Measurements from ENCODE around the gene PTPRD.
"Not testable (repeated sequence)": the region's sequence is repeated elsewhere in the genome, so short reads cannot be mapped to it uniquely, and the experiment has no call there.

PTPRD gene

GRCh38 chr9:9097254-9097653 is 1515.5 kb downstream of the PTPRD start:
- H3K4me3 ChIP-seq (ENCODE audit: low read length); DNase-seq (ENCODE audit: low read depth, low spot score): not testable (repeated sequence)

GRCh38 chr9:9091387-9091786 is 1521.4 kb downstream of the PTPRD start:
- H3K4me3 ChIP-seq (ENCODE audit: low read length): no peak overlapping the region
- DNase-seq (ENCODE audit: low read depth, low spot score): no peak

- DNase-seq (ENCODE audit: low read depth, low spot score): no peak
Observed at GRCh38 chr9:9079473-9079872, 1533.3 kb downstream of the PTPRD start.

GRCh38 chr9:9078301-9078700 is 1534.5 kb downstream of the PTPRD start:
- H3K4me3 ChIP-seq (ENCODE audit: low read length): no peak overlapping the region
- no peak for DNase-seq (ENCODE audit: low read depth, low spot score)

More at GRCh38 chr9:9079473-9079872, 1533.3 kb downstream of the PTPRD start:
- H3K4me3 ChIP-seq (ENCODE audit: low read length): no peak overlapping the region

- no peak for DNase-seq (ENCODE audit: low read depth, low spot score)
- no peak overlapping the region for H3K4me3 ChIP-seq (ENCODE audit: low read length)
Observed at GRCh38 chr9:9061627-9062026, 1551.2 kb downstream of the PTPRD start.

GRCh38 chr9:9054354-9054992 is 1558.3 kb downstream of the PTPRD start:
- no peak for DNase-seq (ENCODE audit: low read depth, low spot score)
- H3K4me3 ChIP-seq (ENCODE audit: low read length): no peak overlapping the region

GRCh38 chr9:9045572-9045971 is 1567.2 kb downstream of the PTPRD start:
- H3K4me3 ChIP-seq (ENCODE audit: low read length): no peak overlapping the region

GRCh38 chr9:9045072-9045471 is 1567.7 kb downstream of the PTPRD start:
- H3K4me3 ChIP-seq (ENCODE audit: low read length): no peak overlapping the region
- DNase-seq (ENCODE audit: low read depth, low spot score): no peak

More at GRCh38 chr9:9045572-9045971, 1567.2 kb downstream of the PTPRD start:
- no peak for DNase-seq (ENCODE audit: low read depth, low spot score)

- not testable (repeated sequence) for H3K4me3 ChIP-seq (ENCODE audit: low read length); DNase-seq (ENCODE audit: low read depth, low spot score)
Observed at GRCh38 chr9:9043788-9044187, 1569.0 kb downstream of the PTPRD start.

GRCh38 chr9:9041756-9042155 is 1571.0 kb downstream of the PTPRD start:
- no peak for DNase-seq (ENCODE audit: low read depth, low spot score)
- H3K4me3 ChIP-seq (ENCODE audit: low read length): no peak overlapping the region

GRCh38 chr9:9033022-9033421 is 1579.8 kb downstream of the PTPRD start:
- no peak for DNase-seq (ENCODE audit: low read depth, low spot score)
- H3K4me3 ChIP-seq (ENCODE audit: low read length): no peak overlapping the region

- H3K4me3 ChIP-seq (ENCODE audit: low read length): no peak overlapping the region
- DNase-seq (ENCODE audit: low read depth, low spot score): no peak
Observed at GRCh38 chr9:9016597-9016996, 1596.2 kb downstream of the PTPRD start.

GRCh38 chr9:9004810-9005209 is 1608.0 kb downstream of the PTPRD start:
- DNase-seq (ENCODE audit: low read depth, low spot score): no peak
- no peak overlapping the region for H3K4me3 ChIP-seq (ENCODE audit: low read length)

GRCh38 chr9:9002826-9003583 is 1609.8 kb downstream of the PTPRD start:
- H3K4me3 ChIP-seq (ENCODE audit: low read length): no peak overlapping the region
- DNase-seq (ENCODE audit: low read depth, low spot score): peak; percentile 3

- no peak for DNase-seq (ENCODE audit: low read depth, low spot score)
Observed at GRCh38 chr9:8980496-8981013, 1632.2 kb downstream of the PTPRD start.

GRCh38 chr9:8978334-8978733 is 1634.5 kb downstream of the PTPRD start:
- no peak overlapping the region for H3K4me3 ChIP-seq (ENCODE audit: low read length)
- no peak for DNase-seq (ENCODE audit: low read depth, low spot score)

More at GRCh38 chr9:8980496-8981013, 1632.2 kb downstream of the PTPRD start:
- H3K4me3 ChIP-seq (ENCODE audit: low read length): no peak overlapping the region

- not testable (repeated sequence) for H3K4me3 ChIP-seq (ENCODE audit: low read length)
- DNase-seq (ENCODE audit: low read depth, low spot score): peak; percentile 10
Observed at GRCh38 chr9:8968350-8968749, 1644.5 kb downstream of the PTPRD start.

- no peak for DNase-seq (ENCODE audit: low read depth, low spot score)
- H3K4me3 ChIP-seq (ENCODE audit: low read length): no peak overlapping the region
Observed at GRCh38 chr9:8963885-8964284, 1648.9 kb downstream of the PTPRD start.

GRCh38 chr9:8962084-8962483 is 1650.7 kb downstream of the PTPRD start:
- DNase-seq (ENCODE audit: low read depth, low spot score): no peak
- H3K4me3 ChIP-seq (ENCODE audit: low read length): no peak overlapping the region

GRCh38 chr9:8961186-8961851 is 1651.5 kb downstream of the PTPRD start:
- no peak overlapping the region for H3K4me3 ChIP-seq (ENCODE audit: low read length)
- no peak for DNase-seq (ENCODE audit: low read depth, low spot score)
